Renal pelvis (tissue), 12 donors: ENCODE data around the gene ATP8A2. TPM values are rescaled to one million over a fixed set of nuclear protein-coding genes. Genes with fewer than 3 reads are reported as not detected.
"Not testable (repeated sequence)": the region's sequence is repeated elsewhere in the genome, so short reads cannot be mapped to it uniquely, and the experiment has no call there.

ENCODE experiments used
- DNase-seq: peaks from one replicate; pipeline ENCODE4 v3.0.0-alpha.2; 2013
- long read RNA-seq, 16 experiments: transcript quantifications; one replicate each; lab custom pipeline, GENCODE V29; 2026
- polyA plus RNA-seq, 3 donors: library from polyadenylated mRNA; unstranded; fragments of 120-200 nt; gene quantifications; one replicate each; pipeline ENCODE4 v1.2.1, GENCODE V29; 2013; ENCODE audit not compliant: insufficient read length in 3 of 3

The ATP8A2 gene
- 1 to 10 TPM; 4.8 to 5.4 (median 5.1) TPM for polyA plus RNA-seq
- long read RNA-seq, donor 1, partial matches to known transcripts: 18 of 27 reads
- long read RNA-seq, donor 1, other reads (novel, unspliced or antisense): 9 of 27 reads
- long read RNA-seq, donor 2, partial matches to known transcripts: 0 of 11 reads
- long read RNA-seq, donor 2, other reads (novel, unspliced or antisense): 11 of 11 reads
- long read RNA-seq, donor 3, partial matches to known transcripts: 8 of 14 reads
- long read RNA-seq, donor 3, other reads (novel, unspliced or antisense): 6 of 14 reads
- long read RNA-seq, donor 4, partial matches to known transcripts: 5 of 30 reads
- long read RNA-seq, donor 4, other reads (novel, unspliced or antisense): 25 of 30 reads
- long read RNA-seq, donor 5, partial matches to known transcripts: 0 of 6 reads
- long read RNA-seq, donor 5, other reads (novel, unspliced or antisense): 6 of 6 reads
- long read RNA-seq, donor 6, partial matches to known transcripts: 0 of 9 reads
- long read RNA-seq, donor 6, other reads (novel, unspliced or antisense): 9 of 9 reads
- long read RNA-seq, donor 7, partial matches to known transcripts: 0 of 9 reads
- long read RNA-seq, donor 7, other reads (novel, unspliced or antisense): 9 of 9 reads
- long read RNA-seq, donor 8: 0 reads
- long read RNA-seq, donor 9: 0 reads
- long read RNA-seq, donor 10: 0 reads
- long read RNA-seq, donor 11, partial matches to known transcripts: 6 of 6 reads
- long read RNA-seq, donor 11, other reads (novel, unspliced or antisense): 0 of 6 reads
- long read RNA-seq, donor 12, partial matches to known transcripts: 0 of 6 reads
- long read RNA-seq, donor 12, other reads (novel, unspliced or antisense): 6 of 6 reads
- long read RNA-seq, donor 13, partial matches to known transcripts: 0 of 9 reads
- long read RNA-seq, donor 13, other reads (novel, unspliced or antisense): 9 of 9 reads
- long read RNA-seq, donor 14: 0 reads
- long read RNA-seq, donor 15, full-length matches to known transcripts: 1 of 23 reads
- long read RNA-seq, donor 15, partial matches to known transcripts: 0 of 23 reads
- long read RNA-seq, donor 15, other reads (novel, unspliced or antisense): 22 of 23 reads
- long read RNA-seq, donor 16, partial matches to known transcripts: 28 of 28 reads
- long read RNA-seq, donor 16, other reads (novel, unspliced or antisense): 0 of 28 reads

DNA sequence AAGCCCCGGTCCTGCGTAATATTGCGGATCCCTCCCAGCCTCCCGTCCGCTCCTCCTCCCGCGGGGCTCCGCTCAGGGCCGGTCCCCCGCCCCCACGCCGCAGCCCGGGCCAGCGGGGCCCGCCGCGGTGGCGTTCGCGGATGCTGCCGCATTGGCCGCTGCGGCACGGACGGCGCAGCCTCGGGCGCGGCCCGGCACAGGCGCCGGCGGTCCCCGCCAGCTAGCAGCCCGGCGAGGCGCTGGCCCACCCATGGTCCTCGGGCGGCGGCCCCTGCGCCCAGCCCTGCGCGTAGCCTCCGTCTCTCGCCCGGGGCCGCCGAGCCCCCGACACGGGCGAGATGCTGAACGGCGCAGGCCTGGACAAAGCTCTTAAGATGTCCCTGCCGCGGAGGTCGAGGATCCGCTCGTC is at the start of gene ATP8A2:
ATP8A2 (plus strand) TSS at position 100 of the 409 bp plus-strand sequence; CDS start at position 339, 239 bp downstream.
- DNase-seq: no peak

DNA sequence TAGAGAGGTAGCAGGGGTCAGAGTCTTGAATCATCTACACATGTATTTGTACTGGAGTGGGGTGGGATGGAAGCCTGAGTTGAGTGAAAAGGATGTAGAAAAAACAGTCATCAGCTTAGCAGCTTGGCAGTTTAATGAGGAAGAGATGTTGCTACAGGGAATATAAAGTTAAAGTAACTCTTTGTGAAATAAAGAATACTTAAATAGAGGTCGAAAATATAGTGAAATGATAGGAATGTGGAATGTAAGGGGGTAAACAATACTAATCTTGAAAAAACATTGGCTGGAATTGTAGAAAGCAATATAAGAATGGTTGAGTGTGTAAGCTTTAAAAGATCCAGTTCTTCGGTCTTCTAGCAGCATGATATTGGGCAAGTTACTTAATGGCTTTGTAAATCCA is 47.7 kb upstream of the ATP8A2 start:
- DNase-seq: no peak

DNA sequence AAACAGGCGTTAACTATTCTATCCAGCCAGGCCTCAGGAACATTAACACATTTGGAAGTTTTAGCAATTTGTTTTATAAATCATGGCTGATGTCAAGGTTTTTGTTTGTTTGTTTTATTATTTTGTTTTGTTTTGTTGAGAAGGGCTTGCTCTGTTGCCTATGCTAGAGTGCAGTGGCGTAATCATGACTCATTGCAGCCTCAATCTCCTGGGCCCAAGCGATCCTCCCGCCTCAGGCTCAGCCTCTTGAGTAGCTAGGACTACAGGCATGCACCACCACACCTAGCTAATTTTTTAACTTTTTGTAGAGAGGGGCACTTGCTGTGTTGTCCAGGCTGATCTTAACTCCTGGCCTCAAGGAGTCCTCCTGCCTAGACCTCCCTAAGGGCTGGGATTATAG is 42.1 kb upstream of the ATP8A2 start:
- no peak for DNase-seq

DNA sequence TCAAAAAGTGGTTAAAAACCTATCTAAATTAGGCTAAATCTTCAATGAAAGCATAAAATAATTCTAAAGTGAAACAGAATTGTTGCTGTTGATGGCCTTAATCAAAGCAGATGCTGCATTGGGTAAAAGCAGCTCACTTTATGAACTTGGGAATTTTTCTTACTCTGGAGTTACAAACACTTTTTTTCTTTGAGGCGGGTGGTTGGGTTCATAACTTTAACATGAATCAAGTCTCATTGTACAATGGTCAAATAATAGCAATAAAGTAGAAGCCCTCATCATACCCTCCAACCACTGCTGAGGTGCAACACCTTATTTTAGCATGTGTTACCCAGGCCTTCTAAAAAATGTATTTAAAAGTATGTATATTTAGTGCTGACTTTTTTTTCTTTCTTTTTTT is 41.2 kb upstream of the ATP8A2 start:
- DNase-seq: no peak

GRCh38 chr13:25335856-25336255 is 35.9 kb upstream of the ATP8A2 start:
- DNase-seq: no peak

- no peak for DNase-seq
Measured at GRCh38 chr13:25345576-25345975, 26.2 kb upstream of the ATP8A2 start.

- DNase-seq: no peak
Measured at GRCh38 chr13:25347151-25347550, 24.6 kb upstream of the ATP8A2 start.

- no peak for DNase-seq
Measured at GRCh38 chr13:25351404-25351803, 20.4 kb upstream of the ATP8A2 start.

GRCh38 chr13:25352230-25352629 is 19.5 kb upstream of the ATP8A2 start:
- no peak for DNase-seq

- DNase-seq: peak; percentile 4
Measured at GRCh38 chr13:25352806-25353205, 19.0 kb upstream of the ATP8A2 start.

GRCh38 chr13:25353344-25353743 is 18.4 kb upstream of the ATP8A2 start:
- no peak for DNase-seq

- DNase-seq: no peak
Measured at GRCh38 chr13:25354377-25354776, 17.4 kb upstream of the ATP8A2 start.

GRCh38 chr13:25360443-25360842 is 11.3 kb upstream of the ATP8A2 start:
- DNase-seq: not testable (repeated sequence)

- no peak for DNase-seq
Measured at GRCh38 chr13:25365720-25366235, 6.0 kb upstream of the ATP8A2 start.

- DNase-seq: no peak
Measured at GRCh38 chr13:25371158-25371874, 458 bp upstream of the ATP8A2 start.

DNA sequence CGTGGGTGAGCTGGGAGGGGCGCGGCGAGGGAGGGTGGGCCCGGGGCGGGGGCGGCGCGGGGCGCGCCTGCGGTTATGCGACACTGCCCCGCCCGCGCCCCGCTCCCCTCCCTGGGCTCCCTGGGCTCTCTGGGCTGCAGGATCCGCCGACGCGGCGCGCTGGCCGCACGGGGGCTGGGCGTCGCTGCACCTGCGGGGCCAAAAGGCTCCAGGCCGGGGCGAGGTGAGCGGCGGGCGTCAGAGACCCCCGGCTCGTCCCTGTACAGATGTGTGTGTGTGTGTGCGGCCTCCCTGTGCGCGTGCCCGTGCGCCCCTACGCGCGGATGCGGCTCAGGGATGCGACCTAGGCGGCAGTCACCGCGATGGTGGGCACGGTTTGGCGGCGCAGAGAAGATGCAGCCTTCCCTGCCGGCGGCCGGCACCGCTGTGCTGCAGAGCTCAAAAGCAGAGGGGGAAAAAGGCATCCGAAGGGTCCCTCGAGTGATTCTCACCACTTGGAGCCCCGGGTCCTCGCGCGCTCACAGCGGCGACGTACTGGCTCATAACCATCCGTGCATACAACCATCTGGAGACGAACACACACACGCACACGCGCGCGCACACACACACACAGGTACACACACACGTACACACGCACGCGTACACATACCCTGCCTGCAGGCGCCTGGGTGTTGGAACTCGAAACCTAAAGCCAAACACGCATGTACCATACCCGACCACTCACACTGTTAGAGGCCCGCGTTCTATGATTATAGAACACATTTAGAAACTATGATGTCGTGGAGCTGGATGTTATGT is 709 bp downstream of the ATP8A2 start:
- DNase-seq: no peak

DNA sequence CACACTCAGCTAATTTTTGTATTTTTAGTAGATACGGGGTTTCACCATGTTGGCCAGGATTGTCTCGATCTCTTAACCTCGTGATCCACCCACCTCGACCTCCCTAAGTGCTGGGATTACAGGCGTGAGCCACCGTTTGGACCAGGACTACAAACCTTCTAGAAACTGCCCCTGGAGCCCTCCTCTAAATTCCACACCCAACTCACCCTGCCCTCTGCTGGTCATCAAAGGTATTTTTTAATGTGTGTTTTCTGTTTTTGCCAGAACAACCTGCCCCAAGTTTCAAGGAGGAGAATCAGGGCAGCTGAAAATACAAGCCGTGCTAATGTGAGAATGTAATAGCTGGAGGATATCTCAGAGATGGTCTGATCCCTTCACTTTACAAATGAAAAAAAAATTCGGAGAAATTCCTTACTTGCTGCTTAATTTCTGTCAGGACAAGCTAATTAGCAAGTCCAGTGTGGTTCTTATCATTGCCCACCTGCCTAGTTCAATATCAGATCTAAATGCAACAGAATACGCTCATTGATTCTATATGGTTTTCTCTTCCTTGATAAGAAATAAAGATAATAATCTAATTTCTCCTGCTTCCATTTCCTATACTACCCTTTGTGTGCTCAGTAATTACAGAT is 4.1 kb downstream of the ATP8A2 start:
- DNase-seq: no peak

- DNase-seq: no peak
Measured at GRCh38 chr13:25377244-25377962, 5.6 kb downstream of the ATP8A2 start.

DNA sequence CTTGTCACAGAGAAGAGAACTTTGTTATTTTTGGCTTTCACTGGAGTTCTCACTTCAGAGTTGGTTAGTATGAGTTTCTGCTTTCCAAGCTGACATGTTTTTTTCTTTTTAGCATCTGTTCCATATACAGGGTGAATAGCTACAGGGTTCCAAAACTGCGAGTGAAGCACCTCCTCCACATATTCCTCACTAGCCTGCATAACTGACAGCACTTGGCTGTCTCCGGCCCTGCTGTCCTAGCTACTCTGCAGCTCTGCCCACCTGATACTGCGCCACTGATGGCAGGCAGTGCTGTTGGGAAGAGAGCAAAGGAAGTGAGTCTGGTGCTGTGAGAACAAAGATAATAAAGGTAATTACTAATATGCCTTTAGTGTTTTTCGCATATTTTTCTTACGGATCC is 6.8 kb downstream of the ATP8A2 start:
- DNase-seq: no peak
